ENCODE measurements around the gene KIRREL3.

Gene KIRREL3

DNA sequence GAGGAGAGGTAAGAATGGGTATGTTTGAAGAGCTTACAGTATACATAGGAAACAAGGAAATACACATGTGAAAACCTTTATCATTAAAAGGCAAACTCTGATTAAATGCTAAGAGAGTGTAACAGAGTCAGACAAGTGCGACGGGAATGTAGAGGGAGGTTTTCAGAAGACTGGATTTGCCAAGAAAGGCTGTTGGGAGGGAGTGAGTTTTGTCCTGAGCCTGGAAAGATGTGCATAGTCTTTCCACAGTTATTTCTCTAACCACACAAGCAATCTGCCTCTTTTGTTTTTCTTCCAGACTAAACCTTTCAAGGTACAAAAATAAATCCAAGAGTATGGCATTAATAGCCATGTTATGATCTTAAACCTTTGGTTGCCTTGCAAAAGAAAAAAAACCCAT, 170.9 kb downstream of the KIRREL3 start:
- no peak for ATAC-seq
- DNase-seq: no peak

DNA sequence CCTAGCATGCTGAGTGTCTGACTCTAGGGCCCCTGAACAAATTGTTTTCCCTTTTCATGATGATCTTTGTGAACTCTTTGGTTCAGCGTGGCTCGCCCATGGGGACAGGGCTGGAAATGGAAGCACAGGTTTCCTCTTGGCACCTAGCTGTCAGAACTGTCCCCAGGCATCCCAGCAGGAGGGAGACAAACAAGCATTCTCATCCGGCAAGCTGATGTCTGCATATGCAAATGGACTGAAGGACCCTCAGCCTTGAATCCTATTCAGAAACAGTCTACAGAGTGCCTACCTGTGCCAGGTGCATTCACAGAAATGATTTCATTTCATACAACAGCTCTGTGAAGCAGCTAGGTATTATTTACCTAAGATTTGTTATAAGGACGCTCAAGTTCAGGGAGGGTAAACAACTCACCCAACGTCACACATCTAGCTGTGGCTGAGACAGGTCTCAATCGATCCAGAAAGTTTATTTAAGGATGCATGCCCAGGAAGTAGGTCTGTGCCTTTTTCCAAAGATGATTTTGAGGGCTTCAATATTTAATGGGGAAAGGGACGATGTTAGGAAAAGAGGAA, 176.4 kb downstream of the KIRREL3 start:
- DNase-seq (no peak), ATAC-seq (no peak)

DNA sequence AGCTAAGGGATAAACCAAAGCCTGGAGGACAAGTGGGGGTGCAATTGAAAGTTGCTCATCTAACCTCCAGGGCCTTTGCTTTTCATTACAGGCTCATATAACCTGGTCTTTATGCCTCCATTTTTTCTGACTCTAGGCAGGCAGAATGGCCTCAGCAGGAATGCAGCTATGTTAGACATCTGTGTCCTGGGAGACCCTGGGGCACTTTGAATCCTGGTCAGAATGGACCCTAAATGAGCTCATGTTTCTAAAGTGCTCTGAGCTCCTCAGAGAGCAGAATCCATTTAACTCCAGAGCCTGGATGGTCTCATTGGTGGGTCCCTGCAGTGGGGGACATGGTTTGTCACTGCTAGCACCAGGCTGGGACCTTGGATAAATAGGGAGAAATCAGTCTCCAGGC, 177.3 kb downstream of the KIRREL3 start:
- DNase-seq (no peak), ATAC-seq (no peak)

DNA sequence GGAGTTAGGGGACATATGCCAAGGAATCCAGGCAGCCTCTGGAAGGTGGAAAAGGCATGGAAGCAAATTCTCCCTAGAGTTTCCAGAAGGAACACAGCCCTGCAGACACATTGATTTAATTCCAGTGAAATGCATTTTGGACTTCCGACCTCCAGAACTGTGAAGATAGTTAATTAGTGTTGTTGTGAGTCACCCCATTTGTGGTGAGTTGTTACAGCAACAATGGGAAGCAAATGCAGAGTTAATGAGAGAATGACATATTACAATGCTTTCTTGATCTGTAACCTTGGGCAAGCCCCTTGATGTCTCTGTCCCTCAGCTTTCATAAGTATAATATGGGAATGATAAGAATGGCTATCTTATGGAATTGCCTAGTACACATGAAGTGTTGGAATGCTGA, 178.7 kb downstream of the KIRREL3 start:
- no peak for ATAC-seq
- DNase-seq: no peak

DNA sequence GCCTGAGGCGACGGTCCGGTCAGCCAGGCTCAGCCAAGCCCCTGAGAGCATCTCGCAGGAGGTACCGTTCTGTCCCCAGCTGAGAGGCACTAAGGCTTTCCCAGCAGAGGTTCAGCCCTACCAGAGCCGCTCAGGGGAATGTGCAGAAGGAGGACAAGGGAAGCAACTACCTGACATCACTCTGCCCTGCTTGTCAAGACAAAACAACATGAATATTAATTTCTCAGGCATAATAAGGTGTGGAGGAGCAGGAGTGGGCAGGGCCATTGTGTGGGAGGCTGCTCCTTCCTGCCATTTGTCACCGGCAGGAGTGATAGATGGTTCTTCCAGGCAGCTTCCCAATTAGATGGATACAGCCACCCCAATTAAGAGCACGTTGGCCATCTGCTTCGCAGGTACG, 181.4 kb downstream of the KIRREL3 start:
- DNase-seq (no peak), ATAC-seq (no peak)

DNA sequence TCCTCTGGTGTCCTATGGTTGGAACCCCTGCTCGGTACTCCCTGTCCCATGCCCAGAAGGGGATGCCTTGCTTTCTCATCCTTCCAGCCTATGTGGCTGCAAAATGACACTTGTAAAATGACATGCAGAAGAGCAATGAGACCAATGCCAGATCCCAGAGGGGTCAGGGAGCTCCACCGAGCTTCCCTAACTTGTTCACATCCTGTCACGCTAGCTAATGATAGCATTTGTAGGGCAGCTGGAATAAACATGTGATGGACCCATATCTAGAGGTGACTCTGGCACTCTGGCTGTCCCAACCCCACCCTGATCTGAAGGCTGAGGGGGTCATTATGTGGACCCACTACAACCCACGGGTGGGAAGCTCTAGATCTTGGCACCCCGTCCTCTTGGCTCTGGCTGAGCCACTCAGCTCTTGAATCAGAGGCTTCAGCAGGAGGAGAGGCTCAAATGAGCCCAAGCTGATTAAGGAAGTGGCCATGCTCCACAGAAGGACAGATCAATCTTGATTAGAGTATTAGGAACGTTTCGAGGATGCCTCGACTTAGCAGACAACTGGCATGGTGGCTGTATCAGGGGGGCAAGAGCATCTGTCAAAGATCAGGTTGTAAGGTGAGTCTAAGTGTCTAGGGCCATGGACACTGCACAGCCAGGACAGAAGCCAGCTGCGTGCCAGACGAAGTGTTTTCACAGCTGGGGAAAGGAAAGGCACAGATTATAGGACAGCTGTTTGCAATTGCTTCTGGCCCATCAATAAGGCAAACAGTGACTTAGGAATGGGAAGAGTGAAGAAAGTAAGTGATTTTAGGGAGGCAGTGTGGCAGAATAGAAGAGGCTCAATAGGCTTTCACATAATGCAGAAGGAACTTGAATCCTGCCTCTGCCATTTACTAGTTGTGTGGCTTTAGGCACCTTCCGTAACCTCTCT, 182.8 kb downstream of the KIRREL3 start:
- DNase-seq (no peak), ATAC-seq (no peak)

DNA sequence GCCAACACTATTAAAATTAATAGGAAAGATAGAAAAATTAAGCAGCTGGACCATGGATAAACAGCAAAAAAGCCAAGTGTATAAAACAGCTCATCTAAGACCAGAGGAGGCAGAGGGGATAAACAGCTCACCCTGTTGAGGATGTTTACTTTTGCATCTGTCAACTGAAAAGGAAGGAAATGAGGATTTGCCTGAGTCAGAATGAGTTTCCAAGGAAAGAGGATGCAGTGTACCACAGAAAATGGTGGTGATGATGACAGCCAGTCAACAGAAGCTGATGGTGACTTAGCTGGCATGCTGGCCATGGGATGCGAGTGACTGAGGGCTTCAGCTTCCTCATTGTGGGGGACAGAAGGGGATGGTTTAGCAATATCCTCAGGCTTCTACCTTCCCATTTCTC, 183.5 kb downstream of the KIRREL3 start:
- no peak for DNase-seq
- ATAC-seq: no peak

DNA sequence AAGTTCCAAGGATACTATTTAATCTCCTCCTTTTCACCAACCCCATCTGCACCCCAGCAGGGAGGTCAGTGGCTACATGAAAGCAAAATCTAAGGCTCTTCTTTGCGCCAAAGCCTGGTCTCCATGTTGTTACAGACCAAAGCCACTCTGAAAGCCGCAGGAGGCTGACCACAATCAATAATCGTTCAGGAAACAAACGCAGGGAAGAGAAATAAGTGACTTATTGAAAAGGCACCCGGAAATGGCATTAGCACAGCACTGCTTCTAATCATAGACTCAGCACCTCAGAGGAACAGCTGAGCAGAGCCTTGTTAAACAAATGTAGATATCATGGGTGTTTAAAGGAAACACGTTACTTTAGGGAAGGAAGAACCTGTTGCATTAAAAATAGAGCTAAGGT, 183.9 kb downstream of the KIRREL3 start:
- ATAC-seq (no peak), DNase-seq (no peak)

DNA sequence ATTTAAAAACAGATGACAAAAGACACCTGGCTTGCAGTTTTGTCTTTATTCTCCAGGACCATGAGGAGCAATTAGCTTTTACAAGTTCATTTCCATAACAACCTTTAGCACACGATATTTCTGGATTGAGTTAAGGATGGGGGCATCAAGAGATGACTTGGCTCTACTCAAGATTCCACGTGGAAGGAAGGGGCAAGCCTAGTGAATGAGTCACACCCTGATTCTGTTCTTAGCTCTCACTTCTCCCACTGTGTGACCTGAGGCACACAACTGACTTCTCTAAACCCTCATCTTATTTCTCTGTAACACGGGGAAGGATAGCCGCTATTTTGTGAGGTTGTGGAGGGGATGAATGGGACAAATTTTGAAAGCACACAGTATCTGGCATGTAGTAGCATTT, 185.5 kb downstream of the KIRREL3 start:
- DNase-seq (no peak), ATAC-seq (no peak)

DNA sequence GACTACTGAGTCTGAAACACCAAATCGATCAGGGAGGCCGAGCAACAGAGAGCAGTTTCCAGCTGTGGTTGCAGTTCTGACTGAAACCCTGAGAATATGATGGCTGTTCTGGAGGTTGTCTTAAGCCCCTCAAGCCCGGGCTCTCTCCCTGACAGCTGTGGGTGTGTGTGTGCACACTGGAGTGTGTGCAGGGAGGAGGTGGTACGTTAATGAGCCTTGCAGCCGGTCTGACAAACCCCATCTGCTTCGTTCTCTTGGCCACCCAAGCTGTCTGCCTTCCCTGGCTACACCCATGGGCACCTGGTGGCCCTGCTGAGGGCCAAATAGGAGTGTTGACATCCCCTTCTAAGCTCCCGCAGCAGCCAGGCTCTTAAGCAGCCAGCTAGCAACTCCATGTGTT, 189.8 kb downstream of the KIRREL3 start:
- ATAC-seq: no peak

DNA sequence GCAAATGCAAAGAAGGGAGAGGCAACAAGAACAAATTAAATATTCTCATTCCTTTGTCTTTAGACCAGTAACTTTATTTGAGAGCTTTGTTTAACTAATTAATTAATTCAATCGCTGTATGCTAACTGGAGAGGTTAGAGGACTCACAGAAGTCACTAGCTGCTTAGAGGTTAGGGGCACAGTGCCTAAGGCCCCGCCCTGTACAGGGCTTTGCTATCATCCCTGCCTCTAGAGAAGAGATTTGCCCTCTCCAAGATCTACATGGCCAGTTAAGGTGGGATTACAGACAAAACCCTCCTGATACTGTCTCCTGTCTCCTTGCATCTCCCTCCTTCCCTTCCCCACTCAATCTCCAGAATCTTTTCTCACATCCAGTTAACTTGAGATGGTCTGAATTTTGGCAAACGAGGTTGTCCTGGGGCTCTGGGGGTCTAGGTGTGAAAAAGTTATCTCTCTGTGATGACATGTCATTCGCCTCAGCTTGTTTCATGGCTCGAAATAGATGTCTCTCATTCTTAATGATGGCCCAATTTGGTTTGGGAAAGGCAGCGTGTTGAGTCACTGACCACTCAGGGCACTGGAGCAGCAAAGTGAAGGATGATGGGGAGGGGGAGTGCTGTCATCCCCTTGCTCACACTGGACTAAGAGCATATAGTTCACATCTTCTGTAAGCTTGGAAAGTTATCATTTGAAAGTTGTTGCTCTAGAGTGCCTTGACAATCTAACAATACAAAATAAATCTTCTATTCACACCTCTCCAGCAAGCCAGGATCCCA, 190.9 kb downstream of the KIRREL3 start:
- no peak for ATAC-seq

More for the DNA sequence above, 189.8 kb downstream of the KIRREL3 start:
- DNase-seq: no peak

DNA sequence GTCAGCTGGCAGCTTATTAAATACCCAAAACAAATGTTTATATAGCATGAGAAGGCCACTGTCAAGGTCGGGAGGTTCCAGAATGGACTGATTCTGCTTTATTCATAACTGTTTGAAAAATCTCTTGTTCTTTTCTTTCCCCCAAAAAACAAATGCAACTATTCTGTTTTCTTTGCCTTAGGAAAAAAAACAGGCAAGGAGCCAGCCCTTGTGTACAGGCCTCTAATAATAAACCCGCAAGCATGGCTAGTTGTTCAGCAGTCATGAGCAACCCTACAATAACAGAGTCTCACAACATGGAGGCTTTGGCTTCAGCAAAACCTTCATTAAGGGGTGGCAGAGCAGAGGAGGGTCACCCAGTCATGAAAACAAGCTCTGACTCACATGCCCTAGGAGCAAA, 191.7 kb downstream of the KIRREL3 start:
- DNase-seq: no peak
- no peak for ATAC-seq

More for the DNA sequence above, 190.9 kb downstream of the KIRREL3 start:
- DNase-seq: no peak

DNA sequence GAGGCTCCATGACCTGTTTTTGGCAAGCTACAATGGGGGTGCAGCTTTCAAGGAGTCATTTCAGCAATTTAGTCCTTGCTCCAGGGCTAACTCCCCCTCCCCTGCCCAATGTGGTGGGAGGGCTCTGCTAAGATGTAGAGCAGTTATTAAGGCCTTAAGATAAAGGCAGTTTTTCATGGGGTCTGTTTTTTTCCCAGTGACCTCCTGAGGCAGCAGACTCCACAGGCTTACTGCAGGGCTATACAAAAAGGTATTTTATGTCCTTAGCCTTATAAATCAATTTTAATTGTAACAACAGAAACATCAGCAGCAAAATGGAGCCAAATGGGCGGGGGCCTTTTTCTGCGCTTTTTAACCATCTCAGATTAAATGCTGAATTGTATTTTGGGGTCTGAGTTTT, 192.3 kb downstream of the KIRREL3 start:
- DNase-seq: no peak
- no peak for ATAC-seq

DNA sequence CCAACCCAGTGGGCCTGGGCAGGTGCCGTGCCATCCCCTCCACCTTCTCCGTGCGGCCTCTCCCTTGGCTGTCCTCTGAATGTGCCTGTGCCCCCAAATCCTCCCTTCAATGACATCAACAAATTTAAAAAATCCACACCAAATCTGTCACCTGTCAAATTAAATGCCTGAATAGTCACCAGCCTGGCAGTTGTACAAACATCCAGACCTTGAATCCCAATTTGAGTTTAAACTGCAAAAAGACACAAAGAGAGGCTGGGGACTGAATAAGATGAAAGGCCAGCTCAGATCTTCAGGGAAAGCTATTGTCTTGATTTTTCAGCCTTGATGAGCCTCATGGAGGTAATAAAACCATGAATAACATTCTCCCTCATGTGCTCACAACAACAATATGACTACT, 194.7 kb downstream of the KIRREL3 start:
- DNase-seq (no peak), ATAC-seq (no peak)

DNA sequence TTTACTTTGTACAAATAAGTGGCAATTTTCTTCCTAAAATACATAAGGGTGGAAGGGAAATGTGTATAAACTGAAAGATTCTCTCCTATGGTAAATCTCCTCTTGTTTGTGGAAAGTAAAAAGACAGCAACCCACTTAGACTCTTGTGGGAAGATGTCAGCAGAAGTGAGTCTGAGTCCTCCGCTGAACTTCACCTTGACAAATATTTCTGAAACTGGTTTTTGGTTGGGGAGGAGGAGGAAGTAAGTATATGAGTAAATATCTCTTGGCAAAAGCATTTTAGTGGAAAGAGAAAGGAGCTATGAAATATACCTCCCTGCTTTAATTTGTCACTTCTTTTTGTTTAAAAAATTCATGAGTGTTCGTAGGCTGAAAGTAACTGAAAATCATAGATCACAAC, 196.2 kb downstream of the KIRREL3 start:
- ATAC-seq: no peak
- no peak for DNase-seq

DNA sequence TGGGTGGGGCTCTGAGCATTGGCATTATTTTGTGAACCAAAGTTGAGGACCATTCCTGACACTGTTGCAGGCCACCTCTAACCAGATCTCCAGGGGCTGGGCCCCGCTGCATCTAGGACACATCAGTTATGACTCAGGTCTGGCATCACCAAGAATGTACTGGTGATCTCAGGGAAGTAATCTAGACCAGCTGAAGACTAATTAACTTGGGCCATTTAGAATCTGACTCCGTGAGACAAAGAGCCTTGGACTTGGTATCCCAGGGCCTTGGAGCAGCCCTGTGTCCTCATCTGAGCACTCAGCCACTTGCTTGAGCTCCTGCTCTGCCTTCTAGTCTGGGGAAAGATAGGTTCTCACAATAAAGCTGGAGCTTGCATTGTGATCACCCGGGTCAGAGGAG, 200.6 kb downstream of the KIRREL3 start:
- ATAC-seq (no peak), DNase-seq (no peak)

DNA sequence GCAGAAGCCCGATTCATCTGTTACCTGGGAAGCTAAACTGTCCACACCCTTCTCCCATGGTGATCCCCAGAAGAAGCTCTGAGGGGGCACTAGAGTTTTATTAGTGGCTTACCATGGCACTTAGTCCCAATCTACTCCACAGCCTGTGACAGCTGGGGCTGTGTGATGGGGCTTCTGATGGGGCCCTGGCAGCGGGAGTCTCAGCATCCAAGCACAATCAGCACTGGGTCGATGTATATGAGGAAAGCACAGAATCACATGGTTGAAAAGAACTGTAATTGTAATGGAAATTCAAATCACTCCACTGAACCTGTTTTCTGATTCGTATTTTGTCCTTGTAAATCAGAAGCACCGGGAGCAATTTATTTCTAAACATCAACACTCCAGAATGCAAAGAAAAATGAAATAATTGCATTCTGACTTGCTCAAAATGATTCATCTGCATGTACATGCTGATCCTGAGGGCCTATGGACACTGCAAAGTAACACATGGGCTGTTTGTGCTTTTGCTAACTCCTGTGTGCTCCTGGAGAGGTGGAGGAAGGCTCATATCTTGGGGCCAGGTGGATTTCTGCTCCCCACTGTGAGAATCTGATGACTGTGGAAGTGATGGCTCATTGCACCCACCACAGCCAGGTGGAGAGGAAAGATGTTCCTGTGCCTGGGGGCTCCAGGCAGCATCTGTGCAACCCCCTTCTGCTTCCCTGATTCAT, 203.0 kb downstream of the KIRREL3 start:
- no peak for ATAC-seq
- no peak for DNase-seq

DNA sequence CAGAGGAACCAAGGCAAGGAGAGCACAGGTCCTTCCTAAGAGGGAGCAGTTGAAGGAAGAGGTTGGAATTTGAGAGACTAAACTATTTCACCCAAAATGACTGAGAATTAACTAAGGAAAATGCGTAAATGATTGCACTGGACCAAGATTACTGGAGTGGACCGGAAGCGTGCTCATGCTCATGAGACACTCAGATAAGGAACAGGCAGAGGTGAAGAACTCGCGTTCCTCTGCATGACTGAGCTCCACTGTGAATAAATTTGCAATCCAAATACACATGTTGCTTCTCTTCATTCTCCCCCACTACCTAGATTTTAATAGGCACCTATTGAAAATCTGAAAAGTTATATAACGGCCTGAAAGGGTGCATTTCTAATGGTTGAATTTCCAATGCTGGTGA, 207.0 kb downstream of the KIRREL3 start:
- ATAC-seq (no peak), DNase-seq (no peak)

DNA sequence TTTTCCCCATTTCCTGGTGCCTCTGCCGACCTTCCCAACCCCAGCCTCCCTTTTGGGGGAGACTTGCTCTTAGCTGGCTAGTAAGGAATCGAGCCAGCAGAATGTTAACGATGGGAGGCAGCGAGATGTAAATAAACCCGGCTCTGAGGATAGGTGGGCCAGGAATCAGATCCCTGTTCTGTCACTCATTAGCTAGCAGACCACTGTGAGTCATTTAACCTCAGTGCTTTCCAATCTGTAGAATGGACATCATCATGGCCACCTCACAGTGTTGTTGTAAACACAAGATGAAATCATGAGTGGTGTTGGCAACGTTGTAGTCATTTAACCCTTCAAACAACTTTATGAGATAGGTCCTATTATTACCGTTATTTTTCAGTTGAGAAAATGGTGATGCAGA, 208.6 kb downstream of the KIRREL3 start:
- no peak for ATAC-seq

DNA sequence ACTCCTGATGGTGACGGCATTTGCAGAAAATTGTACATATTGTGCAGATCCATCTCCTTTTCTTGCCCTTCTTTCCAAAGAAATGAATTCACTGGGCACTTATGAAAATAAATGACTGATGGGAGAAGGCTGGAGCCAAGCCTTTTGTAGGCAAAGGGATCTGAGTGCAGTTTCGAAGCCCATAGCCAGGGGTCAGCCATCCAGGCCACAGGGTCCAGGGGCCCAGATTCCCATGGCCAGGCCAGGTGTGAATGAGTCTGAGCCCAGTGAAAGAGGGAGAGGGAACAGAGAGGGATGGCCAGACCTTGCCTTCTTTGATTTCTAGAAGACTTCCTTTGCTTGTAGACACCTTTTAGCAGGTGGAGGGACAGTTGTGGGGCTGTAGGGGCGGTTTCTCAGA, 209.1 kb downstream of the KIRREL3 start:
- DNase-seq (no peak), ATAC-seq (no peak)

More for the DNA sequence above, 208.6 kb downstream of the KIRREL3 start:
- DNase-seq: no peak

DNA sequence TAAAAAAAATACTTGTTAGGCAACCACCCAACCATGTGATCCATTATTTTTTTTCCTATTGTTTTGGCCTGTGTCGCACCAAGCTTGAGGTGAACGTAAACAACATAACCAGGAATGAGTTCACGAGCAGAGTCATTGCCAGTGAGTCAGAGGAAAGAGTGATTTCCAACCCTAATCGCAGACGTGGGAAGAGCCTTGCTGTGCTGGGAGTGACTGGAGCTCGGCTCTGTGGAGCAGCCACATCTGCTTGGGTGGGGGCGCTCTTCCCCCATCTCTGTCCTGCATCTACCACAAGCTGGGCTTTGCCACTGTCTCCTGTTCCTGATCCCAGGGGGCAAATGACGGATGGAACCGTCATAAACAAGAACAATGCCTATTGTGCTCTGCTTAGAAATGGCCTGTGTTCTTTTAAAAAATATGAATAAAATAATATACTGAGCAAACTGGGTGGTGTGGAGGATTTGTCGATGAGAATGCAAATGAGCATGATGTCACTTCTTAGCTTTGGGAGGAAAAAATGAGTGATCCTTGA, 210.0 kb downstream of the KIRREL3 start:
- DNase-seq: no peak
- no peak for ATAC-seq

DNA sequence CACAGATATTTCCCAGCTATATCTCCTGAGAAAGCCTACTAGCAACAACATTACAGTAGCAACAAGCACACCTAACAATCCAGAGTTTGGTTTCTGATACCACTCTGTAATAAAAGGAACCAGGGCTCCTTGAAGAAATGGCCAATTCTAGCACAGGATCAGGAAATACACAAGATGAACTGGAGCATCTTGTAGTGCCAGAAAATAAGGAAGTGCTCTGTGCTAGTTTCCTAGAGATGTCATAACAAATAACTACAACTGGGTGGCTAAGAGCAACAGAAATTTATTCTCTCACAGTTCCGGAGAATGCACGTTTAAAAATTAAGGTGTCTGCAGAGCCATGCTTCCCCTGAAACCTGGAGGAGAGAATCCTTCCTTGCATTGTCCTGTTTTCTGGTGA, 217.8 kb downstream of the KIRREL3 start:
- DNase-seq (no peak), ATAC-seq (no peak)

Measured in stimulated activated naive CD8-positive, alpha-beta T cell treated with anti-CD3 and anti-CD28 coated beads, Interleukin-15, Interleukin-2, amounts not matched to agents 100 U/mL and 50 U/mL, for 24 hours (primary cell).